Stimulated activated CD8-positive, alpha-beta memory T cell treated with anti-CD3 and anti-CD28 coated beads, Interleukin-12 subunit alpha, Interleukin-12 subunit beta, amount 100 ng/mL, for 24 hours (primary cell): ENCODE results near the gene ANKRD2.
"Not testable (repeated sequence)": the region's sequence is repeated elsewhere in the genome, so short reads cannot be mapped to it uniquely, and the experiment has no call there.

Experiments used
- DNase-seq: peaks from one replicate; pipeline ENCODE4 v3.0.0-alpha.2; 2020; ENCODE audit errors: extremely low read depth

ANKRD2 gene

GRCh38 chr10:97571622-97572021, 957 bp upstream of the ANKRD2 start:
- DNase-seq, result no peak

GRCh38 chr10:97573021-97573420, 442 bp downstream of the ANKRD2 start:
- no peak for DNase-seq

GRCh38 chr10:97573672-97574071, 1.1 kb downstream of the ANKRD2 start:
- no peak for DNase-seq

- DNase-seq, result no peak
Measured at GRCh38 chr10:97574374-97575126, 2.0 kb downstream of the ANKRD2 start.

GRCh38 chr10:97575127-97575668, 2.6 kb downstream of the ANKRD2 start:
- no peak for DNase-seq

GRCh38 chr10:97576487-97576886, 3.9 kb downstream of the ANKRD2 start:
- not testable (repeated sequence) for DNase-seq

GRCh38 chr10:97577701-97578100, 5.1 kb downstream of the ANKRD2 start:
- no peak for DNase-seq

GRCh38 chr10:97578171-97578844, 5.7 kb downstream of the ANKRD2 start:
- no peak for DNase-seq

- no peak for DNase-seq
Measured at GRCh38 chr10:97580421-97581367, 8.1 kb downstream of the ANKRD2 start.

- DNase-seq, result no peak
Measured at GRCh38 chr10:97582169-97582568, 9.6 kb downstream of the ANKRD2 start.

- no peak for DNase-seq
Measured at GRCh38 chr10:97583476-97583875, 10.9 kb downstream of the ANKRD2 start.

- no peak for DNase-seq
Measured at GRCh38 chr10:97584060-97584797, 11.7 kb downstream of the ANKRD2 start, which contains the start of gene HOGA1. Gene HOGA1 (plus strand): TSS chr10:97584389. CDS start chr10:97584704, 315 bp downstream.

GRCh38 chr10:97584798-97585438, 12.3 kb downstream of the ANKRD2 start:
- no peak for DNase-seq

- DNase-seq, result no peak
Measured at GRCh38 chr10:97585439-97585811, 12.8 kb downstream of the ANKRD2 start.

- DNase-seq, result no peak
Measured at GRCh38 chr10:97587183-97587582, 14.6 kb downstream of the ANKRD2 start.

GRCh38 chr10:97589479-97589878, 16.9 kb downstream of the ANKRD2 start, which contains the start of gene C10orf62:
Gene C10orf62 (plus strand): TSS chr10:97589721. CDS start chr10:97589898, 177 bp downstream.
- DNase-seq, result no peak

GRCh38 chr10:97590082-97590747, 17.6 kb downstream of the ANKRD2 start:
- DNase-seq, result no peak

GRCh38 chr10:97590748-97591495, 18.3 kb downstream of the ANKRD2 start:
- DNase-seq, result no peak

GRCh38 chr10:97593421-97593820, 20.8 kb downstream of the ANKRD2 start:
- no peak for DNase-seq
